H9 (cell line): ENCODE measurements around the gene RNF208. TPM values are rescaled to one million over a fixed set of nuclear protein-coding genes. Genes with fewer than 3 reads are reported as not detected.

Source experiments
- DNase-seq: peaks from one replicate; pipeline ENCODE4 v3.0.0-alpha.2; 2017
- H2AFZ ChIP-seq: one replicate; pipeline ENCODE4 v1.6.1; 2013; ENCODE audit warnings: mild to moderate bottlenecking, low read length, control low read depth, moderate library complexity
- H2AK5ac ChIP-seq: 2 replicates; pipeline ENCODE4 v1.6.1; 2013; ENCODE audit warnings: low read length, control low read depth, mixed read lengths; ENCODE audit not compliant: insufficient read length
- H2BK120ac ChIP-seq: one replicate; pipeline ENCODE4 v1.6.1; 2013; ENCODE audit warnings: low read depth, mild to moderate bottlenecking, low read length, control low read depth, inconsistent platforms; ENCODE audit not compliant: poor library complexity, severe bottlenecking
- H2BK12ac ChIP-seq: 2 replicates; pipeline ENCODE4 v1.6.1; 2013; ENCODE audit warnings: low read length, control low read depth, mixed read lengths, low read depth; ENCODE audit not compliant: insufficient read length
- H2BK15ac ChIP-seq: 2 replicates; pipeline ENCODE4 v1.6.1; 2013; ENCODE audit warnings: low read depth, low read length, control low read depth
- H2BK20ac ChIP-seq: one replicate; pipeline ENCODE4 v1.6.1; 2013; ENCODE audit warnings: low read depth, mild to moderate bottlenecking, low read length, control low read depth, inconsistent platforms; ENCODE audit not compliant: poor library complexity, severe bottlenecking
- H2BK5ac ChIP-seq: 2 replicates; pipeline ENCODE4 v1.6.1; 2013; ENCODE audit warnings: low read length, control low read depth, mixed read lengths; ENCODE audit not compliant: insufficient read length
- H3K14ac ChIP-seq: 2 replicates; pipeline ENCODE4 v1.6.1; 2013; ENCODE audit warnings: low read length, control low read depth; ENCODE audit not compliant: insufficient read depth
- H3K18ac ChIP-seq: 2 replicates; pipeline ENCODE4 v1.6.1; 2013; ENCODE audit warnings: low read depth, mild to moderate bottlenecking, mixed read lengths, low read length, control low read depth; ENCODE audit not compliant: insufficient read length
- H3K23ac ChIP-seq: 2 replicates; pipeline ENCODE4 v1.6.1; 2013; ENCODE audit warnings: low read length, control low read depth, mixed read lengths, low read depth; ENCODE audit not compliant: insufficient read length
- H3K23me2 ChIP-seq: 2 replicates; pipeline ENCODE4 v1.6.1; 2013; ENCODE audit warnings: low read depth, mild to moderate bottlenecking, mixed read lengths, low read length, control low read depth; ENCODE audit not compliant: insufficient read length, poor library complexity, severe bottlenecking
- H3K27ac ChIP-seq: 2 replicates; pipeline ENCODE4 v1.5.1; 2013; ENCODE audit warnings: low read length, control low read depth, mixed read lengths, low read depth; ENCODE audit not compliant: insufficient read length
- H3K27me3 ChIP-seq: 2 replicates; pipeline ENCODE4 v1.6.1; 2013; ENCODE audit warnings: low read length, control low read depth, inconsistent platforms; ENCODE audit not compliant: insufficient read depth
- H3K4ac ChIP-seq: 2 replicates; pipeline ENCODE4 v1.6.1; 2013; ENCODE audit warnings: low read depth, mild to moderate bottlenecking, control low read depth, inconsistent platforms, low read length, moderate library complexity
- H3K4me1 ChIP-seq: 2 replicates; pipeline ENCODE4 v1.6.1; 2013; ENCODE audit warnings: low read length, control low read depth, inconsistent platforms; ENCODE audit not compliant: insufficient read depth
- H3K4me2 ChIP-seq: 2 replicates; pipeline ENCODE4 v1.6.1; 2013; ENCODE audit warnings: low read length, control low read depth, mixed read lengths; ENCODE audit not compliant: insufficient read length, insufficient read depth
- H3K56ac ChIP-seq: 2 replicates; pipeline ENCODE4 v1.6.1; 2013; ENCODE audit warnings: low read depth, mild to moderate bottlenecking, mixed read lengths, low read length, control low read depth; ENCODE audit not compliant: insufficient read length
- H3K79me1 ChIP-seq: 2 replicates; pipeline ENCODE4 v1.6.1; 2013; ENCODE audit warnings: low read depth, mild to moderate bottlenecking, moderate library complexity, low read length, control low read depth, inconsistent platforms; ENCODE audit not compliant: insufficient read depth, poor library complexity, severe bottlenecking
- H3K79me2 ChIP-seq: 2 replicates; pipeline ENCODE4 v1.6.1; 2013; ENCODE audit warnings: low read length, control low read depth, inconsistent platforms; ENCODE audit not compliant: insufficient read depth
- H3K9ac ChIP-seq: 2 replicates; pipeline ENCODE4 v1.6.1; 2013; ENCODE audit warnings: low read length, control low read depth, mixed read lengths; ENCODE audit not compliant: insufficient read length; ENCODE audit errors: extremely low read depth
- H3K9me3 ChIP-seq: one replicate; pipeline ENCODE4 v1.6.1; 2013; ENCODE audit warnings: low read depth, low read length, inconsistent platforms; ENCODE audit not compliant: control insufficient read depth
- H3T11ph ChIP-seq: one replicate; pipeline ENCODE4 v1.6.1; 2013; ENCODE audit warnings: mild to moderate bottlenecking, low read length, control low read depth, inconsistent platforms
- H4K20me1 ChIP-seq: one replicate; pipeline ENCODE4 v1.6.1; 2013; ENCODE audit not compliant: control insufficient read depth, insufficient read length, insufficient read depth
- H4K5ac ChIP-seq: 2 replicates; pipeline ENCODE4 v1.6.1; 2013; ENCODE audit warnings: low read depth, mild to moderate bottlenecking, mixed read lengths, low read length, control low read depth; ENCODE audit not compliant: insufficient read length
- H4K8ac ChIP-seq: replicated peaks from 2 replicates; pipeline ENCODE4 v1.6.1; 2013; ENCODE audit warnings: low read length, control low read depth, mixed read lengths, low read depth; ENCODE audit not compliant: insufficient read length
- H4K91ac ChIP-seq: 2 replicates; pipeline ENCODE4 v1.6.1; 2013; ENCODE audit warnings: low read depth, mild to moderate bottlenecking, moderate library complexity, mixed read lengths, low read length, control low read depth; ENCODE audit not compliant: insufficient read length
- H3K27ac Mint-ChIP-seq, 3 experiments: 2 replicates in 2 of 3; 3 replicates in 1 of 3; pipeline ENCODE4 v1.8.0; 2020 to 2021; ENCODE audit warnings: mixed read lengths in 3 of 3, mild to moderate bottlenecking in 1 of 3, moderate library complexity in 1 of 3
- H3K27me3 Mint-ChIP-seq: 2 replicates; pipeline ENCODE4 v1.8.0; 2021; ENCODE audit warnings: low read depth, mild to moderate bottlenecking, moderate library complexity, mixed read lengths
- H3K36me3 Mint-ChIP-seq, 3 experiments: 2 replicates in 2 of 3; 3 replicates in 1 of 3; pipeline ENCODE4 v1.8.0; 2020 to 2021; ENCODE audit warnings: low read depth in 3 of 3, mixed read lengths in 3 of 3; ENCODE audit not compliant: insufficient read depth in 1 of 3
- H3K4me1 Mint-ChIP-seq, 2 experiments: 2 replicates each; pipeline ENCODE4 v1.8.0; 2020; ENCODE audit warnings: mixed read lengths in 2 of 2
- H3K4me3 Mint-ChIP-seq, 2 experiments: 2 replicates in 1 of 2; 3 replicates in 1 of 2; pipeline ENCODE4 v1.8.0; 2020 to 2021; ENCODE audit warnings: mild to moderate bottlenecking in 2 of 2, mixed read lengths in 2 of 2, moderate library complexity in 1 of 2
- H3K9me3 Mint-ChIP-seq, 2 experiments: 2 replicates in 1 of 2; 3 replicates in 1 of 2; pipeline ENCODE4 v1.8.0; 2020; ENCODE audit warnings: mild to moderate bottlenecking in 2 of 2, mixed read lengths in 2 of 2, moderate library complexity in 1 of 2
- WGBS: extraction: QIAGEN DNeasy Blood & Tissue Kit; methylation state at CpG from one replicate; pipeline ENCODE4 v1.1.7; 2013; ENCODE audit warnings: missing lambda C conversion rate, low lambda C conversion rate, mixed read lengths; ENCODE audit not compliant: insufficient read length; ENCODE audit errors: extremely low coverage; 5-methylcytosine and 5-hydroxymethylcytosine counted together
- total RNA-seq: library from RNA; stranded (reverse); gene quantifications from 2 replicates; pipeline ENCODE4 v1.2.1, GENCODE V29; 2021
- TF ChIP-seq, protein P1 (sequence below): fragments of 200-600 bp; sonication (generic); conservative IDR thresholded peaks from 3 replicates; pipeline ENCODE4 v1.8.0; 2021; ENCODE audit warnings: antibody characterized with exemption, mild to moderate bottlenecking

Gene RNF208
- total RNA-seq, 1 experiment from 2014 or later, result 7.7 TPM

DNA sequence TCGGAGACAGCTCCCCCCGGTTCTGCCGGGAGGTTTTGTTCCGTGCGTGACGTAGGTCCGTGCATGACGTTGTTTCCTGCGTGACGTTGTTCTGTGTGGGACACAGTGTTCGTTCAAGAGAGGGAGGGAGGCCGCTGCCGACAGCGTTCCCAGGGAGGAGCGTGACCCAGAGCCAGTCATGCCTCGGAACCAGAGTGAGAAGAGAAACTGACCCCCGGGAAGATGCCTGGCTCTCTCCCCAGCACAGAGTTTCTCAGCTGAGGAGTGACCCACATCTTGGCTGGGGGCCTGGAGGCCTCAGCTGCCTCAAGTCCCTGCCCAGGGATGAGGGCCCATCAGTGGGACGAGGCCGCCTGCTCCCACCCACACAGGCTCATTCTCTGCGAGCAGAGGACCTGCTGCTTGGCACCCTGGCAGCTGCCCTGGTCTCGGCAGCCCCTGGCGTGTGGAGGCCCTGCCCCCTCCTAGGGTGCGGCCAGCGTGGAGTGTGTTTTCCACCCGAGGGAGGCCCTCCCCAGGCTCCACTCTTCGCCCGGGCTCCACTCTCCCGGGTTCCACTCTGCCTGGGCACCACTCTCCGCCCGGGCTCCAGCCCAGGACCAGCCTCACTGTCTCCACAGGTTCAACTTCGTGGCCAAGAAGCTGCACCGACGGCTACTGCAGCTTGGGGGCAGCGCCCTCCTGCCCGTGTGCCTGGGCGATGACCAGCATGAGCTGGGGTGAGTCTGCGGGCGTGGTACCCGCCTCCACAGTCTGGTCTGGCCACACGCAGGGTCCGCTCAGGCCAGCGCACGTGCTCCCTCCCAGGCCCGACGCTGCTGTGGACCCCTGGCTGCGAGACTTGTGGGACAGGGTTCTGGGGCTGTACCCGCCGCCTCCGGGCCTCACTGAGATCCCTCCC lies 8.6 kb downstream of the RNF208 start:
- H2BK120ac ChIP-seq, result no peak overlapping the region
- no peak overlapping the region for H3K14ac ChIP-seq
- H3K4ac ChIP-seq, result no peak overlapping the region
- H2AK5ac ChIP-seq, result no peak overlapping the region
- no peaks in the 10 kb centered on the region for H3K23me2 ChIP-seq
- H3K79me1 ChIP-seq, result no peaks in the 10 kb centered on the region
- H3K56ac ChIP-seq, result no peak overlapping the region
- H3K9me3 Mint-ChIP-seq, result no peaks in the 10 kb centered on the region
- H3K4me1 Mint-ChIP-seq, result peaks cover 4 to 5% of the 10 kb centered on the region in 2 experiments
- no peak overlapping the region for H2BK15ac ChIP-seq
- H3K23ac ChIP-seq, result no peak overlapping the region
- H3K36me3 Mint-ChIP-seq, result peaks cover 5 to 34% (median 26%) of the 10 kb centered on the region in 3 experiments; a peak in 6 of 7 replicates
- no peak overlapping the region for H4K5ac ChIP-seq
- no peak overlapping the region for H2BK20ac ChIP-seq
- H3K27me3 ChIP-seq, result no peaks in the 10 kb centered on the region
- H3T11ph ChIP-seq, result no peak overlapping the region
- no peaks in the 10 kb centered on the region for H4K20me1 ChIP-seq
- no peak overlapping the region; a peak in 1 of 7 replicates for H3K27ac Mint-ChIP-seq
- H3K27me3 Mint-ChIP-seq, result no peaks in the 10 kb centered on the region
- DNase-seq, result no peak
- H3K79me2 ChIP-seq, result no peaks in the 10 kb centered on the region
- no CpG with 5 or more reads among the region's 49 CpGs for WGBS
- H3K27ac ChIP-seq, result no peak overlapping the region
- no peak overlapping the region for H3K4me2 ChIP-seq
- H3K9ac ChIP-seq, result no peak overlapping the region
- H2AFZ ChIP-seq, result no peak overlapping the region
- H2BK5ac ChIP-seq, result no peak overlapping the region
- no peak overlapping the region for H4K8ac ChIP-seq
- H3K4me3 Mint-ChIP-seq, result no peak overlapping the region
- TF ChIP-seq, protein P1, sequence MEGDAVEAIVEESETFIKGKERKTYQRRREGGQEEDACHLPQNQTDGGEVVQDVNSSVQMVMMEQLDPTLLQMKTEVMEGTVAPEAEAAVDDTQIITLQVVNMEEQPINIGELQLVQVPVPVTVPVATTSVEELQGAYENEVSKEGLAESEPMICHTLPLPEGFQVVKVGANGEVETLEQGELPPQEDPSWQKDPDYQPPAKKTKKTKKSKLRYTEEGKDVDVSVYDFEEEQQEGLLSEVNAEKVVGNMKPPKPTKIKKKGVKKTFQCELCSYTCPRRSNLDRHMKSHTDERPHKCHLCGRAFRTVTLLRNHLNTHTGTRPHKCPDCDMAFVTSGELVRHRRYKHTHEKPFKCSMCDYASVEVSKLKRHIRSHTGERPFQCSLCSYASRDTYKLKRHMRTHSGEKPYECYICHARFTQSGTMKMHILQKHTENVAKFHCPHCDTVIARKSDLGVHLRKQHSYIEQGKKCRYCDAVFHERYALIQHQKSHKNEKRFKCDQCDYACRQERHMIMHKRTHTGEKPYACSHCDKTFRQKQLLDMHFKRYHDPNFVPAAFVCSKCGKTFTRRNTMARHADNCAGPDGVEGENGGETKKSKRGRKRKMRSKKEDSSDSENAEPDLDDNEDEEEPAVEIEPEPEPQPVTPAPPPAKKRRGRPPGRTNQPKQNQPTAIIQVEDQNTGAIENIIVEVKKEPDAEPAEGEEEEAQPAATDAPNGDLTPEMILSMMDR, result peak; percentile 44
- H2BK12ac ChIP-seq, result no peak overlapping the region
- no peak overlapping the region for H4K91ac ChIP-seq
- H3K4me1 ChIP-seq, result no peaks in the 10 kb centered on the region; the same call in 1 of the 2 replicates
- H3K9me3 ChIP-seq, result no peaks in the 10 kb centered on the region
- H3K18ac ChIP-seq, result no peak overlapping the region
